PC-9 (cell line): ENCODE data around the gene OGFOD2.

Experiments used
- EZH2 ChIP-seq: fragments of 200-600 bp; sonication (generic); IDR thresholded peaks from 2 replicates; pipeline ENCODE4 v1.8.0; 2017; ENCODE audit warnings: antibody characterized with exemption, low read depth
- TF ChIP-seq, protein P1 (sequence below): fragments of 200-600 bp; sonication (generic); conservative IDR thresholded peaks from 2 replicates; pipeline ENCODE4 v1.6.1; 2017; ENCODE audit warnings: mixed run types, antibody characterized with exemption, mild to moderate bottlenecking, moderate library complexity

DNA sequence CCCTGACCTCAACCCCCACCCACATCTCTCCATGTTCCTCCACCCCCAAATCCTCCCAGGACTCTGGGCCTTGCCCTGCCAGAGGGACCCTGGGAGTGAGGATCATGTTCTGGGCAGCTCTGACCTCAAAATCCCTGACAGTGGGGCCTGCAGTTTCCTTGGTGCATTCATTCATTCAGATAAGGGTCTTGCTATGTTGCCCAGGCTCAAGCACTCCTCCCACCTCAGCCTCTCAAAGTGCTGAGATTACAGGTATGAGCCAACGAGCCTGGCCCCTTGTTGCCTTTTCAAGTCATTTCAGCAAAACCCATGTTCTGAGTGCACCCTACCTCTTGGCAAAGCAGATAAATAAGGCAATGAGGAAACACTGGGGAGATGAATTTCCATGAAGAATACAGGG, 35.1 kb downstream of the OGFOD2 start:
- no peak for TF ChIP-seq EZH2
- TF ChIP-seq, protein P1, sequence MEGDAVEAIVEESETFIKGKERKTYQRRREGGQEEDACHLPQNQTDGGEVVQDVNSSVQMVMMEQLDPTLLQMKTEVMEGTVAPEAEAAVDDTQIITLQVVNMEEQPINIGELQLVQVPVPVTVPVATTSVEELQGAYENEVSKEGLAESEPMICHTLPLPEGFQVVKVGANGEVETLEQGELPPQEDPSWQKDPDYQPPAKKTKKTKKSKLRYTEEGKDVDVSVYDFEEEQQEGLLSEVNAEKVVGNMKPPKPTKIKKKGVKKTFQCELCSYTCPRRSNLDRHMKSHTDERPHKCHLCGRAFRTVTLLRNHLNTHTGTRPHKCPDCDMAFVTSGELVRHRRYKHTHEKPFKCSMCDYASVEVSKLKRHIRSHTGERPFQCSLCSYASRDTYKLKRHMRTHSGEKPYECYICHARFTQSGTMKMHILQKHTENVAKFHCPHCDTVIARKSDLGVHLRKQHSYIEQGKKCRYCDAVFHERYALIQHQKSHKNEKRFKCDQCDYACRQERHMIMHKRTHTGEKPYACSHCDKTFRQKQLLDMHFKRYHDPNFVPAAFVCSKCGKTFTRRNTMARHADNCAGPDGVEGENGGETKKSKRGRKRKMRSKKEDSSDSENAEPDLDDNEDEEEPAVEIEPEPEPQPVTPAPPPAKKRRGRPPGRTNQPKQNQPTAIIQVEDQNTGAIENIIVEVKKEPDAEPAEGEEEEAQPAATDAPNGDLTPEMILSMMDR, result no peak
